CD14-positive monocyte (primary cell): ENCODE data around the gene LRRC49. TPM values are rescaled to one million over a fixed set of nuclear protein-coding genes. Genes with fewer than 3 reads are reported as not detected.

ENCODE experiments used
- DNase-seq, 3 donors: peaks; one replicate each; pipeline ENCODE4 v3.0.0-alpha.2; 2011 to 2022
- H2AFZ ChIP-seq: 2 replicates; pipeline ENCODE4 v1.6.0; 2012; ENCODE audit warnings: mild to moderate bottlenecking, low read depth, low read length, inconsistent platforms; ENCODE audit not compliant: insufficient read depth, poor library complexity, severe bottlenecking
- H3K27ac ChIP-seq, 2 donors: 1 replicate in 1 of 2; 2 replicates in 1 of 2; pipeline ENCODE4 v1.5.1; 2012 to 2013; ENCODE audit warnings: low read length in 2 of 2, control low read depth in 1 of 2, inconsistent platforms in 1 of 2, low read depth in 1 of 2, mild to moderate bottlenecking in 1 of 2
- H3K27me3 ChIP-seq, 2 donors: one replicate each; pipeline versions ENCODE4 v1.6.0 to v1.6.1; 2011 to 2013; ENCODE audit warnings: low read length in 2 of 2; ENCODE audit not compliant: control insufficient read depth in 2 of 2, insufficient read depth in 2 of 2
- H3K36me3 ChIP-seq, 2 donors: replicated peaks in 1 of 2; 1 replicate in 1 of 2; 2 replicates in 1 of 2; pipeline versions ENCODE4 v1.5.1 to v1.6.1; 2012 to 2013; ENCODE audit warnings: low read length in 2 of 2, control low read depth in 1 of 2, inconsistent platforms in 1 of 2, mild to moderate bottlenecking in 1 of 2; ENCODE audit not compliant: insufficient read depth in 2 of 2, control insufficient read depth in 1 of 2
- H3K4me1 ChIP-seq, 2 donors: 1 replicate in 1 of 2; 2 replicates in 1 of 2; pipeline versions ENCODE4 v1.5.1 to v1.6.1; 2012 to 2013; ENCODE audit warnings: low read length in 2 of 2, control low read depth in 1 of 2, inconsistent platforms in 1 of 2, mild to moderate bottlenecking in 1 of 2, moderate library complexity in 1 of 2; ENCODE audit not compliant: insufficient read depth in 2 of 2, control insufficient read depth in 1 of 2
- H3K4me2 ChIP-seq: replicated peaks from 2 replicates; pipeline ENCODE3; 2012; ENCODE audit warnings: low read length, moderate library complexity, mild to moderate bottlenecking; ENCODE audit not compliant: poor library complexity, severe bottlenecking; ENCODE audit errors: extremely low read depth
- H3K4me3 ChIP-seq, 3 experiments: fragments of 200-600 bp in 1 of 3; sonication (generic) in 1 of 3; replicated peaks in 1 of 3; 1 replicate in 2 of 3; 2 replicates in 1 of 3; pipeline ENCODE4 v1.5.1; 2011 to 2013; ENCODE audit warnings: low read length in 3 of 3, mild to moderate bottlenecking in 3 of 3, control low read depth in 2 of 3, low read depth in 2 of 3, inconsistent platforms in 1 of 3, moderate library complexity in 1 of 3
- H3K79me2 ChIP-seq: 2 replicates; pipeline ENCODE4 v1.6.0; 2012; ENCODE audit warnings: mild to moderate bottlenecking, control low read depth, inconsistent platforms, low read length, moderate library complexity; ENCODE audit not compliant: insufficient read depth
- H3K9ac ChIP-seq: 2 replicates; pipeline ENCODE4 v1.6.0; 2017; ENCODE audit warnings: low read length, mild to moderate bottlenecking; ENCODE audit not compliant: insufficient read depth, poor library complexity, severe bottlenecking
- H3K9me3 ChIP-seq, 2 donors: replicated peaks in 1 of 2; 1 replicate in 1 of 2; 2 replicates in 1 of 2; pipeline versions ENCODE4 v1.5.1 to v1.6.1; 2012 to 2013; ENCODE audit warnings: low read length in 2 of 2, control low read depth in 1 of 2; ENCODE audit not compliant: control insufficient read depth in 1 of 2, insufficient read depth in 1 of 2
- H4K20me1 ChIP-seq: 2 replicates; pipeline ENCODE4 v1.6.0; 2012; ENCODE audit warnings: mild to moderate bottlenecking, low read length, control low read depth, moderate library complexity; ENCODE audit not compliant: insufficient read depth
- H3K27ac Mint-ChIP-seq, 7 donors: one replicate each; pipeline ENCODE4 v1.8.0; 2020; ENCODE audit warnings: mild to moderate bottlenecking in 7 of 7, mixed read lengths in 7 of 7, moderate library complexity in 6 of 7, inconsistent platforms in 2 of 7
- H3K27me3 Mint-ChIP-seq, 3 donors: one replicate each; pipeline ENCODE4 v1.8.0; 2021 to 2022; ENCODE audit warnings: low read depth in 3 of 3, mild to moderate bottlenecking in 3 of 3, mixed read lengths in 3 of 3, moderate library complexity in 3 of 3, inconsistent platforms in 1 of 3
- H3K36me3 Mint-ChIP-seq, 2 donors: one replicate each; pipeline ENCODE4 v1.8.0; 2020; ENCODE audit warnings: mixed read lengths in 2 of 2, inconsistent platforms in 1 of 2, mild to moderate bottlenecking in 1 of 2
- H3K4me1 Mint-ChIP-seq: one replicate; pipeline ENCODE4 v1.8.0; 2020; ENCODE audit warnings: mild to moderate bottlenecking, mixed read lengths
- H3K4me3 Mint-ChIP-seq, 2 donors: one replicate each; pipeline ENCODE4 v1.8.0; 2020; ENCODE audit warnings: mild to moderate bottlenecking in 2 of 2, mixed read lengths in 2 of 2, moderate library complexity in 1 of 2
- H3K9me3 Mint-ChIP-seq, 7 donors: one replicate each; pipeline ENCODE4 v1.8.0; 2020 to 2022; ENCODE audit warnings: mixed read lengths in 7 of 7, mild to moderate bottlenecking in 6 of 7, moderate library complexity in 6 of 7, inconsistent platforms in 2 of 7
- WGBS: methylation state at CpG from one replicate; pipeline ENCODE4 v1.1.5; 2013; ENCODE audit warnings: missing lambda C conversion rate; ENCODE audit not compliant: insufficient coverage; 5-methylcytosine and 5-hydroxymethylcytosine counted together
- intact Hi-C, 2 donors: fragments of 100-400 bp; cut with micrococcal nuclease; formaldehyde crosslinking; loops; one replicate each; pipeline versions ENCODE4 v1.15.0 to v1.15.1; 2023
- polyA plus RNA-seq, 3 donors: library from polyadenylated mRNA; depleted of rRNA in 1 of 3; unstranded in 2 of 3; stranded (reverse) in 1 of 3; fragments of 300-500 nt in 2 of 3; fragments of >200 nt in 1 of 3; fragmentation: Illumina TruSeq in 2 of 3; gene quantifications; 1 replicate in 2 of 3; 2 replicates in 1 of 3; pipeline ENCODE4 v1.2.3, GENCODE V29; 2012 to 2021
- TF ChIP-seq, protein P1 (sequence below): fragments of 200-600 bp; IDR thresholded peaks from one replicate; pipeline ENCODE4 v1.8.0; 2022; ENCODE audit warnings: antibody characterized with exemption, mild to moderate bottlenecking

LRRC49 gene
- polyA plus RNA-seq, 3 donors, result 0.08 to 0.51 (median 0.24) TPM

- Histone ChIP-seq H3K36me3 (no peaks in the 10 kb centered on the region), H3K79me2 (no peaks in the 10 kb centered on the region), H3K9ac (no peak overlapping the region), H3K4me3 (no peak overlapping the region), H3K4me1 (no peaks in the 10 kb centered on the region), H3K9me3 (peaks cover 14 to 18% of the 10 kb centered on the region in 2 donors), H4K20me1 (no peaks in the 10 kb centered on the region), H2AFZ (no peak overlapping the region), H3K4me2 (no peak overlapping the region), H3K27me3 (no peaks in the 10 kb centered on the region), H3K27ac (no peak overlapping the region)
- Mint-ChIP-seq H3K4me3 (no peak overlapping the region), H3K9me3 (peaks cover 0 to 15% (median 12%) of the 10 kb centered on the region in 7 donors), H3K27ac (no peak overlapping the region), H3K27me3 (peaks cover 1 to 7% (median 2%) of the 10 kb centered on the region in 3 donors), H3K4me1 (peaks cover 11% of the 10 kb centered on the region), H3K36me3 (no peaks in the 10 kb centered on the region)
- intact Hi-C loops, result no loop called here
- no peak for DNase-seq
- WGBS, result 100% methylated on average over 5 of the region's 6 CpGs
- TF ChIP-seq, protein P1, sequence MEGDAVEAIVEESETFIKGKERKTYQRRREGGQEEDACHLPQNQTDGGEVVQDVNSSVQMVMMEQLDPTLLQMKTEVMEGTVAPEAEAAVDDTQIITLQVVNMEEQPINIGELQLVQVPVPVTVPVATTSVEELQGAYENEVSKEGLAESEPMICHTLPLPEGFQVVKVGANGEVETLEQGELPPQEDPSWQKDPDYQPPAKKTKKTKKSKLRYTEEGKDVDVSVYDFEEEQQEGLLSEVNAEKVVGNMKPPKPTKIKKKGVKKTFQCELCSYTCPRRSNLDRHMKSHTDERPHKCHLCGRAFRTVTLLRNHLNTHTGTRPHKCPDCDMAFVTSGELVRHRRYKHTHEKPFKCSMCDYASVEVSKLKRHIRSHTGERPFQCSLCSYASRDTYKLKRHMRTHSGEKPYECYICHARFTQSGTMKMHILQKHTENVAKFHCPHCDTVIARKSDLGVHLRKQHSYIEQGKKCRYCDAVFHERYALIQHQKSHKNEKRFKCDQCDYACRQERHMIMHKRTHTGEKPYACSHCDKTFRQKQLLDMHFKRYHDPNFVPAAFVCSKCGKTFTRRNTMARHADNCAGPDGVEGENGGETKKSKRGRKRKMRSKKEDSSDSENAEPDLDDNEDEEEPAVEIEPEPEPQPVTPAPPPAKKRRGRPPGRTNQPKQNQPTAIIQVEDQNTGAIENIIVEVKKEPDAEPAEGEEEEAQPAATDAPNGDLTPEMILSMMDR, result no peak
These were observed 25.3 kb downstream of the LRRC49 start for GRCh38 chr15:70917955-70918354.

- intact Hi-C loops, result no loop called here
- H3K4me1 Mint-ChIP-seq, result peaks cover 11% of the 10 kb centered on the region
- no peaks in the 10 kb centered on the region for H3K36me3 Mint-ChIP-seq
- Histone ChIP-seq H3K9me3 (peaks cover 14 to 18% of the 10 kb centered on the region in 2 donors), H3K4me1 (no peaks in the 10 kb centered on the region), H2AFZ (peak overlapping the region; percentile 14), H3K27me3 (no peaks in the 10 kb centered on the region), H3K9ac (no peak overlapping the region), H3K4me2 (no peak overlapping the region), H3K79me2 (no peaks in the 10 kb centered on the region), H3K36me3 (no peaks in the 10 kb centered on the region), H3K4me3 (no peak overlapping the region), H3K27ac (no peak overlapping the region), H4K20me1 (no peaks in the 10 kb centered on the region)
- H3K27ac Mint-ChIP-seq, result no peak overlapping the region
- peaks cover 0 to 15% (median 12%) of the 10 kb centered on the region in 7 donors for H3K9me3 Mint-ChIP-seq
- H3K4me3 Mint-ChIP-seq, result no peak overlapping the region
- peaks cover 1 to 10% (median 2%) of the 10 kb centered on the region in 3 donors for H3K27me3 Mint-ChIP-seq
- DNase-seq, result no peak
- TF ChIP-seq, protein P1, result no peak
- WGBS, result 60% methylated on average over 1 of the region's 1 CpG
These were observed 28.5 kb downstream of the LRRC49 start for GRCh38 chr15:70920981-70921696.
